HG03066 (cell line): ENCODE measurements around the gene CERS6.
"Not testable (repeated sequence)": the region's sequence is repeated elsewhere in the genome, so short reads cannot be mapped to it uniquely, and the experiment has no call there.

Experiments
- ATAC-seq: cut with Tn5 transposase; IDR thresholded peaks from one replicate; pipeline ENCODE4 v1.9.1; 2021; ENCODE audit warnings: low read depth; ENCODE audit not compliant: unreplicated experiment

The CERS6 gene

GRCh38 chr2:168748461-168748860 is 292.4 kb downstream of the CERS6 start:
- no peak for ATAC-seq

- no peak for ATAC-seq
Observed at GRCh38 chr2:168749297-168749696, 293.2 kb downstream of the CERS6 start.

- ATAC-seq: peak; percentile 86
Observed at GRCh38 chr2:168751104-168751740, 295.1 kb downstream of the CERS6 start.

GRCh38 chr2:168752361-168752760 is 296.3 kb downstream of the CERS6 start:
- no peak for ATAC-seq

GRCh38 chr2:168753765-168754329 is 297.8 kb downstream of the CERS6 start:
- ATAC-seq: no peak

- no peak for ATAC-seq
Observed at GRCh38 chr2:168757223-168757622, 301.2 kb downstream of the CERS6 start.

GRCh38 chr2:168758970-168759820 is 303.1 kb downstream of the CERS6 start:
- ATAC-seq: peak; percentile 83

GRCh38 chr2:168765401-168765800 is 309.3 kb downstream of the CERS6 start:
- no peak for ATAC-seq

GRCh38 chr2:168766600-168766999 is 310.5 kb downstream of the CERS6 start:
- ATAC-seq: no peak

GRCh38 chr2:168767258-168767657 is 311.2 kb downstream of the CERS6 start:
- no peak for ATAC-seq

- ATAC-seq: not testable (repeated sequence)
Observed at GRCh38 chr2:168768357-168768756, 312.3 kb downstream of the CERS6 start.

GRCh38 chr2:168770796-168771195 is 314.7 kb downstream of the CERS6 start:
- ATAC-seq: no peak

GRCh38 chr2:168772704-168773103 is 316.6 kb downstream of the CERS6 start:
- ATAC-seq: no peak

GRCh38 chr2:168773128-168773527 is 317.1 kb downstream of the CERS6 start:
- no peak for ATAC-seq

- ATAC-seq: no peak
Observed at GRCh38 chr2:168773719-168774521, 317.8 kb downstream of the CERS6 start.

- no peak for ATAC-seq
Observed at GRCh38 chr2:168775837-168776236, 319.8 kb downstream of the CERS6 start.

- no peak for ATAC-seq
Observed at GRCh38 chr2:168780669-168781071, 324.6 kb downstream of the CERS6 start.

GRCh38 chr2:168781191-168781817 is 325.2 kb downstream of the CERS6 start:
- no peak for ATAC-seq

- no peak for ATAC-seq
Observed at GRCh38 chr2:168782271-168782670, 326.2 kb downstream of the CERS6 start.

GRCh38 chr2:168784993-168785392 is 328.9 kb downstream of the CERS6 start:
- ATAC-seq: no peak
